GM19043 (cell line): ENCODE results near the gene EGLN3.
A peak's percentile ranks its signal among the peaks of the same experiment; 100 is the strongest.
"Not testable (repeated sequence)": the region's sequence is repeated elsewhere in the genome, so short reads cannot be mapped to it uniquely, and the experiment has no call there.

ENCODE experiments used
- ATAC-seq: cut with Tn5 transposase; IDR thresholded peaks from one replicate; pipeline ENCODE4 v1.9.1; 2021; ENCODE audit warnings: low read depth; ENCODE audit not compliant: unreplicated experiment

The EGLN3 gene

GRCh38 chr14:33950320-33951182 is at the start of gene EGLN3:
Gene EGLN3, minus strand, starts transcription at chr14:33951074. Its CDS starts 322 bp downstream, at chr14:33950752.
- peak; percentile 78 for ATAC-seq

GRCh38 chr14:34000396-34000795 is 49.5 kb upstream of the EGLN3 start:
- ATAC-seq: no peak

- no peak for ATAC-seq
Measured at GRCh38 chr14:33999771-34000291, 49.0 kb upstream of the EGLN3 start.

- ATAC-seq: no peak
Measured at GRCh38 chr14:33997611-33998010, 46.7 kb upstream of the EGLN3 start.

- ATAC-seq: no peak
Measured at GRCh38 chr14:33996462-33996861, 45.6 kb upstream of the EGLN3 start.

- ATAC-seq: no peak
Measured at GRCh38 chr14:33993246-33993645, 42.4 kb upstream of the EGLN3 start.

GRCh38 chr14:33992274-33993007 is 41.6 kb upstream of the EGLN3 start:
- no peak for ATAC-seq

- no peak for ATAC-seq
Measured at GRCh38 chr14:33990790-33991189, 39.9 kb upstream of the EGLN3 start.

GRCh38 chr14:33987565-33988080 is 36.7 kb upstream of the EGLN3 start:
- no peak for ATAC-seq

- no peak for ATAC-seq
Measured at GRCh38 chr14:33986804-33987203, 35.9 kb upstream of the EGLN3 start.

- no peak for ATAC-seq
Measured at GRCh38 chr14:33985242-33985641, 34.4 kb upstream of the EGLN3 start.

GRCh38 chr14:33979613-33980276 is 28.9 kb upstream of the EGLN3 start:
- peak; percentile 83 for ATAC-seq

GRCh38 chr14:33978892-33979612 is 28.2 kb upstream of the EGLN3 start:
- no peak for ATAC-seq

- ATAC-seq: peak; percentile 88
Measured at GRCh38 chr14:33972583-33973081, 21.8 kb upstream of the EGLN3 start.

- not testable (repeated sequence) for ATAC-seq
Measured at GRCh38 chr14:33969846-33970245, 19.0 kb upstream of the EGLN3 start.

GRCh38 chr14:33968722-33969121 is 17.8 kb upstream of the EGLN3 start:
- no peak for ATAC-seq

GRCh38 chr14:33967138-33967537 is 16.3 kb upstream of the EGLN3 start:
- no peak for ATAC-seq

- no peak for ATAC-seq
Measured at GRCh38 chr14:33966276-33966675, 15.4 kb upstream of the EGLN3 start.

GRCh38 chr14:33964599-33965317 is 13.9 kb upstream of the EGLN3 start:
- ATAC-seq: no peak
